H9 (cell line): ENCODE results near the gene ZDHHC3. TPM values are rescaled to one million over a fixed set of nuclear protein-coding genes. Genes with fewer than 3 reads are reported as not detected.

Experiments
- DNase-seq: peaks from one replicate; pipeline ENCODE4 v3.0.0-alpha.2; 2017
- H2AFZ ChIP-seq: one replicate; pipeline ENCODE4 v1.6.1; 2013; ENCODE audit warnings: mild to moderate bottlenecking, low read length, control low read depth, moderate library complexity
- H2AK5ac ChIP-seq: 2 replicates; pipeline ENCODE4 v1.6.1; 2013; ENCODE audit warnings: low read length, control low read depth, mixed read lengths; ENCODE audit not compliant: insufficient read length
- H2BK120ac ChIP-seq: one replicate; pipeline ENCODE4 v1.6.1; 2013; ENCODE audit warnings: low read depth, mild to moderate bottlenecking, low read length, control low read depth, inconsistent platforms; ENCODE audit not compliant: poor library complexity, severe bottlenecking
- H2BK12ac ChIP-seq: 2 replicates; pipeline ENCODE4 v1.6.1; 2013; ENCODE audit warnings: low read length, control low read depth, mixed read lengths, low read depth; ENCODE audit not compliant: insufficient read length
- H2BK15ac ChIP-seq: 2 replicates; pipeline ENCODE4 v1.6.1; 2013; ENCODE audit warnings: low read depth, low read length, control low read depth
- H2BK20ac ChIP-seq: one replicate; pipeline ENCODE4 v1.6.1; 2013; ENCODE audit warnings: low read depth, mild to moderate bottlenecking, low read length, control low read depth, inconsistent platforms; ENCODE audit not compliant: poor library complexity, severe bottlenecking
- H2BK5ac ChIP-seq: 2 replicates; pipeline ENCODE4 v1.6.1; 2013; ENCODE audit warnings: low read length, control low read depth, mixed read lengths; ENCODE audit not compliant: insufficient read length
- H3K14ac ChIP-seq: 2 replicates; pipeline ENCODE4 v1.6.1; 2013; ENCODE audit warnings: low read length, control low read depth; ENCODE audit not compliant: insufficient read depth
- H3K18ac ChIP-seq: 2 replicates; pipeline ENCODE4 v1.6.1; 2013; ENCODE audit warnings: low read depth, mild to moderate bottlenecking, mixed read lengths, low read length, control low read depth; ENCODE audit not compliant: insufficient read length
- H3K23ac ChIP-seq: 2 replicates; pipeline ENCODE4 v1.6.1; 2013; ENCODE audit warnings: low read length, control low read depth, mixed read lengths, low read depth; ENCODE audit not compliant: insufficient read length
- H3K23me2 ChIP-seq: 2 replicates; pipeline ENCODE4 v1.6.1; 2013; ENCODE audit warnings: low read depth, mild to moderate bottlenecking, mixed read lengths, low read length, control low read depth; ENCODE audit not compliant: insufficient read length, poor library complexity, severe bottlenecking
- H3K27ac ChIP-seq: 2 replicates; pipeline ENCODE4 v1.5.1; 2013; ENCODE audit warnings: low read length, control low read depth, mixed read lengths, low read depth; ENCODE audit not compliant: insufficient read length
- H3K27me3 ChIP-seq: 2 replicates; pipeline ENCODE4 v1.6.1; 2013; ENCODE audit warnings: low read length, control low read depth, inconsistent platforms; ENCODE audit not compliant: insufficient read depth
- H3K4ac ChIP-seq: 2 replicates; pipeline ENCODE4 v1.6.1; 2013; ENCODE audit warnings: low read depth, mild to moderate bottlenecking, control low read depth, inconsistent platforms, low read length, moderate library complexity
- H3K4me1 ChIP-seq: 2 replicates; pipeline ENCODE4 v1.6.1; 2013; ENCODE audit warnings: low read length, control low read depth, inconsistent platforms; ENCODE audit not compliant: insufficient read depth
- H3K4me2 ChIP-seq: 2 replicates; pipeline ENCODE4 v1.6.1; 2013; ENCODE audit warnings: low read length, control low read depth, mixed read lengths; ENCODE audit not compliant: insufficient read length, insufficient read depth
- H3K56ac ChIP-seq: 2 replicates; pipeline ENCODE4 v1.6.1; 2013; ENCODE audit warnings: low read depth, mild to moderate bottlenecking, mixed read lengths, low read length, control low read depth; ENCODE audit not compliant: insufficient read length
- H3K79me1 ChIP-seq: 2 replicates; pipeline ENCODE4 v1.6.1; 2013; ENCODE audit warnings: low read depth, mild to moderate bottlenecking, moderate library complexity, low read length, control low read depth, inconsistent platforms; ENCODE audit not compliant: insufficient read depth, poor library complexity, severe bottlenecking
- H3K79me2 ChIP-seq: 2 replicates; pipeline ENCODE4 v1.6.1; 2013; ENCODE audit warnings: low read length, control low read depth, inconsistent platforms; ENCODE audit not compliant: insufficient read depth
- H3K9ac ChIP-seq: 2 replicates; pipeline ENCODE4 v1.6.1; 2013; ENCODE audit warnings: low read length, control low read depth, mixed read lengths; ENCODE audit not compliant: insufficient read length; ENCODE audit errors: extremely low read depth
- H3K9me3 ChIP-seq: one replicate; pipeline ENCODE4 v1.6.1; 2013; ENCODE audit warnings: low read depth, low read length, inconsistent platforms; ENCODE audit not compliant: control insufficient read depth
- H3T11ph ChIP-seq: one replicate; pipeline ENCODE4 v1.6.1; 2013; ENCODE audit warnings: mild to moderate bottlenecking, low read length, control low read depth, inconsistent platforms
- H4K20me1 ChIP-seq: one replicate; pipeline ENCODE4 v1.6.1; 2013; ENCODE audit not compliant: control insufficient read depth, insufficient read length, insufficient read depth
- H4K5ac ChIP-seq: 2 replicates; pipeline ENCODE4 v1.6.1; 2013; ENCODE audit warnings: low read depth, mild to moderate bottlenecking, mixed read lengths, low read length, control low read depth; ENCODE audit not compliant: insufficient read length
- H4K8ac ChIP-seq: replicated peaks from 2 replicates; pipeline ENCODE4 v1.6.1; 2013; ENCODE audit warnings: low read length, control low read depth, mixed read lengths, low read depth; ENCODE audit not compliant: insufficient read length
- H4K91ac ChIP-seq: 2 replicates; pipeline ENCODE4 v1.6.1; 2013; ENCODE audit warnings: low read depth, mild to moderate bottlenecking, moderate library complexity, mixed read lengths, low read length, control low read depth; ENCODE audit not compliant: insufficient read length
- H3K27ac Mint-ChIP-seq, 3 experiments: 2 replicates in 2 of 3; 3 replicates in 1 of 3; pipeline ENCODE4 v1.8.0; 2020 to 2021; ENCODE audit warnings: mixed read lengths in 3 of 3, mild to moderate bottlenecking in 1 of 3, moderate library complexity in 1 of 3
- H3K27me3 Mint-ChIP-seq: 2 replicates; pipeline ENCODE4 v1.8.0; 2021; ENCODE audit warnings: low read depth, mild to moderate bottlenecking, moderate library complexity, mixed read lengths
- H3K36me3 Mint-ChIP-seq, 3 experiments: 2 replicates in 2 of 3; 3 replicates in 1 of 3; pipeline ENCODE4 v1.8.0; 2020 to 2021; ENCODE audit warnings: low read depth in 3 of 3, mixed read lengths in 3 of 3; ENCODE audit not compliant: insufficient read depth in 1 of 3
- H3K4me1 Mint-ChIP-seq, 2 experiments: 2 replicates each; pipeline ENCODE4 v1.8.0; 2020; ENCODE audit warnings: mixed read lengths in 2 of 2
- H3K4me3 Mint-ChIP-seq, 2 experiments: 2 replicates in 1 of 2; 3 replicates in 1 of 2; pipeline ENCODE4 v1.8.0; 2020 to 2021; ENCODE audit warnings: mild to moderate bottlenecking in 2 of 2, mixed read lengths in 2 of 2, moderate library complexity in 1 of 2
- H3K9me3 Mint-ChIP-seq, 2 experiments: 2 replicates in 1 of 2; 3 replicates in 1 of 2; pipeline ENCODE4 v1.8.0; 2020; ENCODE audit warnings: mild to moderate bottlenecking in 2 of 2, mixed read lengths in 2 of 2, moderate library complexity in 1 of 2
- total RNA-seq: library from RNA; stranded (reverse); gene quantifications from 2 replicates; pipeline ENCODE4 v1.2.1, GENCODE V29; 2021
- TF ChIP-seq, protein P1 (sequence below): fragments of 200-600 bp; sonication (generic); conservative IDR thresholded peaks from 3 replicates; pipeline ENCODE4 v1.8.0; 2021; ENCODE audit warnings: antibody characterized with exemption, mild to moderate bottlenecking

Gene ZDHHC3
- total RNA-seq, 1 experiment from 2014 or later: 71.3 TPM

DNA sequence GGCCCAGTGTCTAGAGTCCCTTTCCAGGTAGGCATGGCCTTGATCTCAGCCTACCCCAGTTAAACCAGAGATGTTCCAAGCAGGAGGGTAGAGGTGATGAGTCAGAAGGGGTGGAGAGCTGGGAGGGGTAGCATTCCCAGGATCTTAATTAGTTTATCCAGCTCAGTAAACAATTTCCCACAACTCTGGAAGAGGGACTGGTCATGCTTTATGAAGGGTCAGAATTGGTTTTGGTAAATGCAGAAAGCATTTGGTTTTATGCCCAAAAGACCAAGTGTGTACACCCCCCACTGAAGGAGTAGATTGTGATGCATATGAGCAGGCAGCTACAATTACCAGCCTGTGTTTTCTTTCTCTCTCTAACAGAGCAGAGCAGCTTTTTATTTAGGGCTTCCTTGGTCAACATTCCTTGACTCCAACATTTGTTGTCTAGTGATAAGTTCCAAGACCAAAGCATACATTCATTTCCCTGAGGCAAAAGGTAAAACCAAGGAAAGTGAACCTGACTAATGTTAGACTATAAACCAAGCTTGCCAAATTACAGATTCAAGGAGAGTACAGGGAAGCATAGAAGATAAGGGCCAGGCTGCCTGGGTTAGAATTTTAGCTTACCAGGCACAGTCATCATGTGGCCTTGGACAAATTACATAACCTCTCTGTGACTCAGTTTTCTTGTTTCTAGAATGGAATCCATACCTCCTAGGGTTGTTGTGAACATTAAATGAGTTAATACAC, 17.7 kb upstream of the ZDHHC3 start:
- H3K4me2 ChIP-seq: peak overlapping the region; percentile 10
- H3T11ph ChIP-seq: no peak overlapping the region
- no peak overlapping the region for H2BK12ac ChIP-seq
- H3K18ac ChIP-seq: no peak overlapping the region
- H3K56ac ChIP-seq: no peak overlapping the region
- H3K23me2 ChIP-seq: no peaks in the 10 kb centered on the region
- peaks cover 14% of the 10 kb centered on the region for H3K4me1 ChIP-seq
- TF ChIP-seq, protein P1, sequence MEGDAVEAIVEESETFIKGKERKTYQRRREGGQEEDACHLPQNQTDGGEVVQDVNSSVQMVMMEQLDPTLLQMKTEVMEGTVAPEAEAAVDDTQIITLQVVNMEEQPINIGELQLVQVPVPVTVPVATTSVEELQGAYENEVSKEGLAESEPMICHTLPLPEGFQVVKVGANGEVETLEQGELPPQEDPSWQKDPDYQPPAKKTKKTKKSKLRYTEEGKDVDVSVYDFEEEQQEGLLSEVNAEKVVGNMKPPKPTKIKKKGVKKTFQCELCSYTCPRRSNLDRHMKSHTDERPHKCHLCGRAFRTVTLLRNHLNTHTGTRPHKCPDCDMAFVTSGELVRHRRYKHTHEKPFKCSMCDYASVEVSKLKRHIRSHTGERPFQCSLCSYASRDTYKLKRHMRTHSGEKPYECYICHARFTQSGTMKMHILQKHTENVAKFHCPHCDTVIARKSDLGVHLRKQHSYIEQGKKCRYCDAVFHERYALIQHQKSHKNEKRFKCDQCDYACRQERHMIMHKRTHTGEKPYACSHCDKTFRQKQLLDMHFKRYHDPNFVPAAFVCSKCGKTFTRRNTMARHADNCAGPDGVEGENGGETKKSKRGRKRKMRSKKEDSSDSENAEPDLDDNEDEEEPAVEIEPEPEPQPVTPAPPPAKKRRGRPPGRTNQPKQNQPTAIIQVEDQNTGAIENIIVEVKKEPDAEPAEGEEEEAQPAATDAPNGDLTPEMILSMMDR: no peak
- no peaks in the 10 kb centered on the region for H3K9me3 ChIP-seq
- H3K79me1 ChIP-seq: no peaks in the 10 kb centered on the region
- H3K79me2 ChIP-seq: no peaks in the 10 kb centered on the region
- no peak overlapping the region for H4K8ac ChIP-seq
- no peak for DNase-seq
- no peak overlapping the region for H3K4ac ChIP-seq
- H4K5ac ChIP-seq: no peak overlapping the region
- no peak overlapping the region for H3K9ac ChIP-seq
- Mint-ChIP-seq H3K27ac (peak overlapping the region; percentile 57 to 94 (median 58); a peak in 6 of 7 replicates), H3K36me3 (peaks cover 44 to 76% (median 69%) of the 10 kb centered on the region in 3 experiments), H3K27me3 (no peaks in the 10 kb centered on the region), H3K9me3 (no peaks in the 10 kb centered on the region), H3K4me1 (peaks cover 29 to 32% of the 10 kb centered on the region in 2 experiments), H3K4me3 (no peak overlapping the region)
- H2BK15ac ChIP-seq: no peak overlapping the region
- no peak overlapping the region for H3K23ac ChIP-seq
- no peak overlapping the region for H2AFZ ChIP-seq
- H3K14ac ChIP-seq: no peak overlapping the region
- H4K20me1 ChIP-seq: no peaks in the 10 kb centered on the region
- H2BK120ac ChIP-seq: no peak overlapping the region
- H2BK5ac ChIP-seq: no peak overlapping the region
- H2AK5ac ChIP-seq: no peak overlapping the region
- H3K27ac ChIP-seq: no peak overlapping the region
- H4K91ac ChIP-seq: no peak overlapping the region
- no peaks in the 10 kb centered on the region for H3K27me3 ChIP-seq
- H2BK20ac ChIP-seq: no peak overlapping the region
